Lower leg skin (tissue), 4 donors: ENCODE data around the gene SUFU. TPM values are rescaled to one million over a fixed set of nuclear protein-coding genes. Genes with fewer than 3 reads are reported as not detected.
"Not testable (repeated sequence)": the region's sequence is repeated elsewhere in the genome, so short reads cannot be mapped to it uniquely, and the experiment has no call there.

ENCODE experiments used
- DNase-seq, 2 donors: peaks; one replicate each; pipeline ENCODE4 v3.0.0-alpha.2; 2019; ENCODE audit warnings: low spot score in 2 of 2
- H3K4me3 ChIP-seq: fragments of 200-600 bp; sonication (generic); 2 replicates; pipeline ENCODE4 v1.5.1; 2017; ENCODE audit warnings: mild to moderate bottlenecking, low read depth; ENCODE audit not compliant: poor library complexity, severe bottlenecking
- POLR2A ChIP-seq, 2 donors: fragments of 450-650 bp; IDR thresholded peaks; one replicate each; pipeline ENCODE4 v1.6.1; 2016 to 2017; ENCODE audit warnings: antibody characterized with exemption in 2 of 2, mild to moderate bottlenecking in 1 of 2, moderate library complexity in 1 of 2
- WGBS, 2 donors: methylation state at CpG; one replicate each; pipeline ENCODE4 v1.1.5; 2018; 5-methylcytosine and 5-hydroxymethylcytosine counted together
- intact Hi-C: fragments of 100-400 bp; cut with DNase I; formaldehyde crosslinking; loops from one replicate; pipeline ENCODE4 v1.15.0; 2023; ENCODE audit warnings: low total_unique reads
- total RNA-seq, 4 donors: library from RNA; depleted of rRNA; stranded (reverse); fragments of >200 nt; gene quantifications; one replicate each; pipeline ENCODE4 v1.1.0, GENCODE V29; 2016
- TF ChIP-seq, protein P1 (sequence below), 3 donors: fragments of 450-650 bp; IDR thresholded peaks; one replicate each; pipeline ENCODE4 v1.5.1; 2016; ENCODE audit warnings: antibody characterized with exemption in 3 of 3, mild to moderate bottlenecking in 3 of 3, moderate library complexity in 2 of 3

The SUFU gene
- total RNA-seq, 4 donors from 2014 or later: 15.8 to 19.8 (median 18.0) TPM

DNA sequence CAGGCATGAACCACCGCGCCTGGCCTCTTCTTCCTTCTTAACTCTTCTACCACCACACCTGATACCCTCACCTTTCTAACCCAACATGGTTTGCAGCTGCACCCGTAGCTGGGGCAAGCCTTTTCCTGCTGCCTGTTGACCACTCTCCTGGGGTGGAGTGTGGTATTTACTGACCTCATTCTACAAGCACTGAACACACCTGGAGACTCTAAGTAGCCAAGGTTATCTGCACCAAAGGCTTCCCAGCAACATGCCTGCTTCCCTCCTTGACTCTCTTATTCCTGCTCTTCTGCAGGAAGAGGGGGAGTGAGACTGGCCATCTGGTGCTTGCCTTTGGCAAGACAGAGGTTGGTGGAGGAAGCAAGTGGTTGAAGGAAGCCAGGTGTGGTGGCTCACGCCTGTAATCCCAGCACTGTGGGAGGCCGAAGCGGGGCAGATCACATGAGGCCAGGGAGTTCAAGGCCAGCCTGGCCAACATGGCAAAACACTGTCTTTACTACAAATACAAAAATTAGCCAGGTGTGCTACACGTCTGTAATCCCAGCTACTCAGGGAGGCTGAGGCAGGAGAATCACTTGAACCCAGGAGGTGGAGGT is 11.3 kb upstream of the SUFU start:
- intact Hi-C loops: no loop called here
- DNase-seq: no peak
- TF ChIP-seq, protein P1, sequence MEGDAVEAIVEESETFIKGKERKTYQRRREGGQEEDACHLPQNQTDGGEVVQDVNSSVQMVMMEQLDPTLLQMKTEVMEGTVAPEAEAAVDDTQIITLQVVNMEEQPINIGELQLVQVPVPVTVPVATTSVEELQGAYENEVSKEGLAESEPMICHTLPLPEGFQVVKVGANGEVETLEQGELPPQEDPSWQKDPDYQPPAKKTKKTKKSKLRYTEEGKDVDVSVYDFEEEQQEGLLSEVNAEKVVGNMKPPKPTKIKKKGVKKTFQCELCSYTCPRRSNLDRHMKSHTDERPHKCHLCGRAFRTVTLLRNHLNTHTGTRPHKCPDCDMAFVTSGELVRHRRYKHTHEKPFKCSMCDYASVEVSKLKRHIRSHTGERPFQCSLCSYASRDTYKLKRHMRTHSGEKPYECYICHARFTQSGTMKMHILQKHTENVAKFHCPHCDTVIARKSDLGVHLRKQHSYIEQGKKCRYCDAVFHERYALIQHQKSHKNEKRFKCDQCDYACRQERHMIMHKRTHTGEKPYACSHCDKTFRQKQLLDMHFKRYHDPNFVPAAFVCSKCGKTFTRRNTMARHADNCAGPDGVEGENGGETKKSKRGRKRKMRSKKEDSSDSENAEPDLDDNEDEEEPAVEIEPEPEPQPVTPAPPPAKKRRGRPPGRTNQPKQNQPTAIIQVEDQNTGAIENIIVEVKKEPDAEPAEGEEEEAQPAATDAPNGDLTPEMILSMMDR (IDR thresholded peaks at IDR 0.05): no peak
- H3K4me3 ChIP-seq: no peak overlapping the region
- 88 to 90% methylated on average over 7 of the region's 7 CpGs for WGBS, 2 donors

DNA sequence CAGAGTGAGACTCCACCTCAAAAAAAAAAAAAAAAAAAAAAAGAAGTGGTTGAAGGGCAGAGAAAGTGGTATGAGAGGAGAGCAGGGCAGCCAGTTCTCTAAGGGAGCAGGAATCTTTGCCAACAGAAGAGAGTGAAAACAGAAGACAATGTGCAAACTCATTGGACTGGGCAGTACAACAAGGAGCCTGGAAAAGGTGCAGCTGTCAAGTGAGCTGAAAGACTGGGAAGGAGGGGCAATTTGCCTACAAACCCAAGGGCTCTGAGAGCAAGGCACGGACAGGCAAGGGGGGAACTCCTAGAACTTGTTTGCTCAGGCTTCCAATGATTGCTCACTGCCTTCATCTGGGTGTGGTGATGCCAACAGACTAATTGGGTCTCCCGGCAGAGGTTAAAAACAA is 10.8 kb upstream of the SUFU start:
- no peak for DNase-seq
- intact Hi-C loops: no loop called here
- TF ChIP-seq, protein P1 (IDR thresholded peaks at IDR 0.05): no peak
- TF ChIP-seq POLR2A (IDR thresholded peaks at IDR 0.05): no peak
- H3K4me3 ChIP-seq: no peak overlapping the region
- WGBS, 2 donors: 26 to 38% methylated on average over 2 of the region's 2 CpGs

DNA sequence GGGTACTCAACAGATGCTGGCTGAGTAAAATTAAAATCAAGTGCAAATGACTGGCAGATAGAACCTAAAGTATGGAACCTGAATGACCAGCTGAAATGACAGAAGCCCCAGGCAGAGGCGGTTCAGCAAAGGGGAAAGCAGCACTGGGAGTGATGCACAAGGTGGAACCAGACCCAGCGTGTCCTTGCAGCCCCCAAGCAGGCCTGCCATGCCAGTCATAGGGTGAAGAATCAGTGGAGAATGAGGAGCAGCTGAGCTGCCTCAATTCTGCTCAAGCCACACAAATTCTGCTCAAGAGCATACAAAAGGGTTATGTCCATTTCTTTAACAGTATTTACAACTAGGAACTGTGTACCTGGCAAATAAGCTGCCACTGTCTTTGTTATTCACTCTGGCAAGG is 10.0 kb upstream of the SUFU start:
- DNase-seq: no peak
- intact Hi-C loops: no loop called here
- TF ChIP-seq, protein P1 (IDR thresholded peaks at IDR 0.05): no peak
- TF ChIP-seq POLR2A (IDR thresholded peaks at IDR 0.05): no peak
- H3K4me3 ChIP-seq: no peak overlapping the region
- 44 to 51% methylated on average over 2 of the region's 2 CpGs for WGBS, 2 donors

DNA sequence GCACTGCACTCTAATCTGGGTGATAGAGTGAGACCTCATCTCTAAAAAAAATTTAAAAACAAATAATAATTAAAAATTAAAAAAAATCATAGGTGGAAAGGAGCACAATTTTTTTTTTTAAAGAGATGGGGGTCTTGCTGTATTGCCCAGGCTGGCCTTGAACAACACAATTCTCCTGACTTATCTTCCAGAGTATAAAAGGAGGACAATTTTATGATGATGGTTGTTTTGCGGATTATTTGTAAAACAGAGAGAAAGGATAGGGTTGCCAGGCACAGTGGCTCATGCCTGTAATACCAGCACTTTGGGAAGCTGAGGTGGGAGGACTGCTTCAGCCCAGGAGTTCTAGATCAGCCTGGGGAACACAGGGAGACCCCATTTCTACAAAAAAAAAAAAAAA is 6.2 kb upstream of the SUFU start:
- DNase-seq: no peak
- 93 to 100% methylated on average over 1 of the region's 1 CpG for WGBS, 2 donors
- no peak overlapping the region for H3K4me3 ChIP-seq
- intact Hi-C loops: no loop called here
- TF ChIP-seq, protein P1 (IDR thresholded peaks at IDR 0.05): no peak
- no peak for TF ChIP-seq POLR2A (IDR thresholded peaks at IDR 0.05)

DNA sequence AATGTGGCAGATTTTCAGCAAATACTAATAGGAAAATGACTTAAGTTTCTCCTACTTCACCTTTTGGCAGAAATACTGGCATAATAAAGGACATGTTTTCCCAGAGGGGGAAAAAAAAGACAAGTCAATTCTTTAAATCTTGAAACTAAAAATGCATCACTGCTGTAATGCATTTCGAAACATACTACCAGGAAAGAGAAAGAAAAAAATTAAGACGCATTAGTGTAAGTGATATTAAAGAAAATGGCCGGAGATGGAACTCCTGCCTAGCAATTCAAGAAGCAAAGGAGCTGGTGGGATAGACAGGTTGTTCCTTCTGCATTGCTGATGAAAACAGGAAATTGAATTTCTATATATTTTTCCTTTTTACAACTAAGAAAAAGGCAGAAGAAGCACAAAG is 4.4 kb upstream of the SUFU start:
- no peak overlapping the region for H3K4me3 ChIP-seq
- DNase-seq: no peak
- 85 to 90% methylated on average over 3 of the region's 3 CpGs for WGBS, 2 donors
- intact Hi-C loops: no loop called here
- TF ChIP-seq, protein P1 (IDR thresholded peaks at IDR 0.05): no peak
- no peak for TF ChIP-seq POLR2A (IDR thresholded peaks at IDR 0.05)

DNA sequence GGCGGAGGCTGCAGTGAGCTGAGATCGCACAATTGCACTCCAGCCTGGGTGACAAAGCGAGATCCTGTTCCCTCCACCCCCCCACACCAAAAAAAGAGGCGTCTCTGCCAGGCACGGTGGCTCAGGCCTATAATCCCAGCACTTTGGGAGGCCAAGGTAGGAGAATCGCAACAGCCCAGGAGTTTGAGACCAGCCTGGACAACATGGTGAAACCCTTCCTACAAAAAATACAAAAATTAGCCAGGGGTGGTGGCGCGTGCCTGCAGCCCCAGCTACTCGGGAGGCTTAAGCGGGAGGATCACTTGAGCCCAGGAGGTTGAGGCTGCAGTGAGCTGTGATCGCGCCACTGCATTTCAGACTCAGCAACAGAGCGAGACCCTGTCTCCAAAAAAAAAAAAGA is 3.1 kb upstream of the SUFU start:
- DNase-seq, intact Hi-C loops, H3K4me3 ChIP-seq: not testable (repeated sequence)
- 94% methylated on average over 13 of the region's 13 CpGs for WGBS, 2 donors
